ENCODE measurements around the gene SLC35D2.

GRCh38 chr9:96381125-96381524 lies 2.4 kb downstream of the SLC35D2 start:
- TF ChIP-seq, protein P1, sequence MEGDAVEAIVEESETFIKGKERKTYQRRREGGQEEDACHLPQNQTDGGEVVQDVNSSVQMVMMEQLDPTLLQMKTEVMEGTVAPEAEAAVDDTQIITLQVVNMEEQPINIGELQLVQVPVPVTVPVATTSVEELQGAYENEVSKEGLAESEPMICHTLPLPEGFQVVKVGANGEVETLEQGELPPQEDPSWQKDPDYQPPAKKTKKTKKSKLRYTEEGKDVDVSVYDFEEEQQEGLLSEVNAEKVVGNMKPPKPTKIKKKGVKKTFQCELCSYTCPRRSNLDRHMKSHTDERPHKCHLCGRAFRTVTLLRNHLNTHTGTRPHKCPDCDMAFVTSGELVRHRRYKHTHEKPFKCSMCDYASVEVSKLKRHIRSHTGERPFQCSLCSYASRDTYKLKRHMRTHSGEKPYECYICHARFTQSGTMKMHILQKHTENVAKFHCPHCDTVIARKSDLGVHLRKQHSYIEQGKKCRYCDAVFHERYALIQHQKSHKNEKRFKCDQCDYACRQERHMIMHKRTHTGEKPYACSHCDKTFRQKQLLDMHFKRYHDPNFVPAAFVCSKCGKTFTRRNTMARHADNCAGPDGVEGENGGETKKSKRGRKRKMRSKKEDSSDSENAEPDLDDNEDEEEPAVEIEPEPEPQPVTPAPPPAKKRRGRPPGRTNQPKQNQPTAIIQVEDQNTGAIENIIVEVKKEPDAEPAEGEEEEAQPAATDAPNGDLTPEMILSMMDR (IDR thresholded peaks at IDR 0.05) = no peak
- no peak for TF ChIP-seq POLR2A (IDR thresholded peaks at IDR 0.05)
